Measurements from ENCODE around the gene MRC2.
A peak's percentile ranks its signal among the peaks of the same experiment; 100 is the strongest.

MRC2 gene

GRCh38 chr17:62737513-62737912 is 110.0 kb downstream of the MRC2 start:
- in situ Hi-C loops (cut with HindIII; ENCODE audit: low pct_ligation_motif_present, low sequenced_read_pairs): no loop called here
- H3K27ac ChIP-seq: no peak overlapping the region
- no peak for DNase-seq
- H3K4me3 ChIP-seq (ENCODE audit: low read depth, low read length): no peak overlapping the region
- no peaks in the 10 kb centered on the region for H3K36me3 ChIP-seq (replicated peaks)
- no peak for TF ChIP-seq CTCF (IDR thresholded peaks at IDR 0.05; ENCODE audit: low read depth, low read length, missing control alignments)
- H3K27me3 ChIP-seq (replicated peaks): no peaks in the 10 kb centered on the region

GRCh38 chr17:62738281-62738680 is 110.8 kb downstream of the MRC2 start:
- TF ChIP-seq CTCF (IDR thresholded peaks at IDR 0.05; ENCODE audit: low read depth, low read length, missing control alignments): no peak
- DNase-seq: no peak
- Histone ChIP-seq H3K27ac (no peak overlapping the region), H3K27me3 (replicated peaks) (no peaks in the 10 kb centered on the region), H3K36me3 (replicated peaks) (no peaks in the 10 kb centered on the region), H3K4me3 (ENCODE audit: low read depth, low read length) (no peak overlapping the region)
- in situ Hi-C loops (cut with HindIII; ENCODE audit: low pct_ligation_motif_present, low sequenced_read_pairs): no loop called here

GRCh38 chr17:62739645-62740388 is 112.3 kb downstream of the MRC2 start:
- in situ Hi-C loops (cut with HindIII; ENCODE audit: low pct_ligation_motif_present, low sequenced_read_pairs): no loop called here
- TF ChIP-seq CTCF (IDR thresholded peaks at IDR 0.05; ENCODE audit: low read depth, low read length, missing control alignments): no peak
- DNase-seq: peak; percentile 9
- Histone ChIP-seq H3K27ac (no peak overlapping the region), H3K4me3 (ENCODE audit: low read depth, low read length) (no peak overlapping the region), H3K36me3 (replicated peaks) (no peaks in the 10 kb centered on the region), H3K27me3 (replicated peaks) (no peaks in the 10 kb centered on the region)

GRCh38 chr17:62741290-62741689 is 113.8 kb downstream of the MRC2 start:
- no peak for TF ChIP-seq CTCF (IDR thresholded peaks at IDR 0.05; ENCODE audit: low read depth, low read length, missing control alignments)
- Histone ChIP-seq H3K27ac (no peak overlapping the region), H3K4me3 (ENCODE audit: low read depth, low read length) (no peak overlapping the region), H3K36me3 (replicated peaks) (no peaks in the 10 kb centered on the region), H3K27me3 (replicated peaks) (no peaks in the 10 kb centered on the region)
- no peak for DNase-seq
- in situ Hi-C loops (cut with HindIII; ENCODE audit: low pct_ligation_motif_present, low sequenced_read_pairs): no loop called here

All from brain microvascular endothelial cell (primary cell).